Activated effector memory CD4-positive, alpha-beta T cell treated with anti-CD3 and anti-CD28 coated beads, Interleukin-2, amount 50 U/mL, for 16 hours (primary cell): ENCODE measurements around the gene ITPR2.
"Not testable (repeated sequence)": the region's sequence is repeated elsewhere in the genome, so short reads cannot be mapped to it uniquely, and the experiment has no call there.

Experiments used
- DNase-seq: peaks from one replicate; pipeline ENCODE4 v3.0.0-alpha.2; 2020

The ITPR2 gene

DNA sequence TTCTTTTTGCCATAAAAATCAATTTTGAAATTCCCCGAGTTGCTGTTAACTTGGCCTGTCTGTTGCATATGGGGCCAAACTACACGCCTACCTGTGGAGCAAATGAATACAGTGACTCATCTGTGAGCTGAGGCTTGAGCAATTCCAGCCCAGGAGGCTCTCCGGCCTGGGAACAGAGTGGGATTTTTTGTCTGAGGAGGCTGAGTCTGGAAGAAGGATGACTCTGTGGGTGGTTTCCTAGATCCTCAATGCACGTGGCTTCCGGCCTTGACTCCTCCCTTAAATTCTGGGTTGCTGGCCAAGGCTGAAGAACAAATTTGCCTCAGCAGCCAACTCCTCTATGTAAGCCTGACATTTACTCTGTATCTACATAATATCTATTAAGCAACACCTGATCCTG lies 513.5 kb downstream of the ITPR2 start:
- no peak for DNase-seq

DNA sequence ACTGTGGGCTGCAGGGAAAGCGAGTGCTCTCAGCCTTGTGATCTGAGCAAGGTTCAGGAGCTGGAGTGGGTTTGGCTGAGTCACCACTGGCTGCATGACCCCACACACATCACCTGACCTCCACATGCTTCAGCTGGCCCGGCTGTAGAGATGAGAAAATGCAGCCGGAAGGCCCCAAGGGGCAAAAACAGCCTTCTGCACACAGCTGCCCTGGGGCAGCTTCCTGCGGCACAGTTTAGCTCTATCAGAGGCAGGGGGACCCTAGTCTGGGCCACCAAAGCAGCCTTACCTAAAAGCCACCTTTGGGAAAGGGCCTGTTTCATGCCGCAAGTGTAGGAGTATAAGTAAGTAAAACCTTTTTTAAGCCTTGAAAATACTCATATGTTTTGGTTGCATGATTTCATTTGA lies 514.3 kb downstream of the ITPR2 start:
- DNase-seq = no peak

DNA sequence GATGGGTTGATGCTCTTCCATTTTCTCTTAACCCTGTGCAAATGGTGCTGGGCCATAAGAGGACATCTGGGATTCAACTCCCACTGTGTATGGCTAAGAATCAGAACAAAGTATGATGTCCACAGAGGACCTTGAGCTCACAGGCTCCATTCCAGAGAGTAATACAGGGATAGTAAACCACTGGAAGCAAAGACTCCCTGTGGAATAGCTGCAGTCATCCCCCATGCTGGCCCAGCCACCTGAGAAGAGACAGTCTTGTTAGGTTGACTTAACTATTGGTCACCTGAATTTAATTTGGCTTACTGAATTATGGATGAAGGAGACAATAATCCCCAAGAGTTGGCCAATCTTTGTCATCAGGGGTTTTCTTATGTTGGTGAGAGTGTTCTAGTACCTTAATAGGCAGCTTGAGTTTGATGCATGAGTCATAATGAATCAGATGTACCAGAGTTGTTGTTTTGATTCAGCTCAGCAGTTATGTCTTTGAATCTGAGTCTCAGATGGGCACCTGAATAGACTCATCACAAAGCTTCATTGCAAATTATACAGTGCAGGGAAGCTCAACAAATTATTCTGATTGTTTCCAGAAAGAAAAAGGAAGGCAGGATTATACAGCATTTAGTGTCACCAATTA lies 514.9 kb downstream of the ITPR2 start:
- DNase-seq = no peak

DNA sequence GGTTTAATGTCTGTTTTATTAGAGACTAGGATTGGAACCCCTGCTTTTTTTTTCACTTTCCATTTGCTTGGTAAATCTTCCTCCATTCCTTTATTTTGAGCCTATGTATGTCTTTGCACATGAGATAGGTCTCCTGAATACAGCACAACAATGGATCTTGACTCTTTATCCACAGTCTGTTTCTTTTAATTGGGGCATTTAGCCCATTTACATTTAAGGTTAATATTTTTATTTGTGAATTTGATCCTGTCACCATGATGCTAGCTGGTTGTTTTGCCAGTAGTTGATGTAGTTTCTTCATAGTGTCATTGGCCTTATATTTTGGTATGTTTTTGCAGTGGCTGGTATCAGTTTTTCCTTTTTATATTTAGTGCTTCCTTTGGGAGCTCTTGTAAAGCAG lies 518.9 kb downstream of the ITPR2 start:
- not testable (repeated sequence) for DNase-seq

DNA sequence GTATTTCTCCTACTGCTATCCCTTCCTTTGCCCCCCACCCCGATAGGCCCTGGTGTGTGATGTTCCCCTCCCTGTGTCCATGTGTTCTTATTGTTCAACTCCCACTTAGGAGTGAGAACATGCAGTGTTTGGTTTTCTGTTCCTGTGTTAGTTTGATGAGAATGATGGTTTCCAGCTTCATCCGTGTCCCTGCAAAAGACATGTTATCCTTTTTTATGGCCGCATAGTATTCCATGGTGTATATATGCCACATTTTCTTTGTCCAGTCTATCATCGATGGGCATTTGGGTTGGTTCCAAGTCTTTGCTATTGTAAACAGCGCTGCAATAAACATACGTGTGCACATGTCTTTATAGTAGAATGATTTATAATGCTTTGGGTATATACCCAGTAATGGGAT lies 522.5 kb downstream of the ITPR2 start:
- DNase-seq = not testable (repeated sequence)

DNA sequence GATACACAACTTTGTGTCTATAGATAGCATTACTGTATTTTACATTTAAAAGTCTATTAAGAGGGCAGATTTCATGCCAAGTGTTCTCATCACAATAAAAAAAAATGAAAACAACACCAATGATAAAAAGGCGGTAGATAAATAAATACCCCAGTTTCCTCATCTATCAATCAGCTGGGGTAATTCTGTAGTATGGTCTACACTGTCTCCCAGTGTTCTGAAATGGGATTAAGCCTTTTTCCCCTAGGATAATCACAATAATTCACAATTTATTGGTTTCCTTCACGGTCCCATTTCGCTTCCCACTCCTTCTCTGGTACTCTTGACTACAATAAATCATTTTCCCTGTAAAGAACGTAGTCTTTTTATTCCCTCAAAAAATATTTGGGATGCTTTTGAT lies 523.4 kb downstream of the ITPR2 start:
- DNase-seq = no peak

DNA sequence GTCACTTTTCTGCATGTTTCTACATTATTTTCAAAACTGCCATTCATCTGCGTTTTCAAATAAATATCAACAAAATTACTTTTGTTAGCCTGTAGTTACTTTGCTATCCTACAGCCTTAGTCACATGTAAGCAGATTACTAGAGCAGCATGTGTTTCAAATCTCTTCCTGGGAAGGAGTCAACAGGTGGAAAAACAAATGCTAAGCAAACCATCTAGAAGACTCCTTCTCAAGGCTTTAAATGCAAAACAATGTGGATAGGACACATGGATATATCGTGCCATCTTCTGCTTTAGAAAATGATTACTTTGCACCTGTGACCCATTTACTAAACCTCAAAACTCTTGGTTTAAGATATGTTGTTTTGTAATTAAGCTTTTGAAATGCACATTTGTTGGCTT lies 528.7 kb downstream of the ITPR2 start:
- DNase-seq = no peak

DNA sequence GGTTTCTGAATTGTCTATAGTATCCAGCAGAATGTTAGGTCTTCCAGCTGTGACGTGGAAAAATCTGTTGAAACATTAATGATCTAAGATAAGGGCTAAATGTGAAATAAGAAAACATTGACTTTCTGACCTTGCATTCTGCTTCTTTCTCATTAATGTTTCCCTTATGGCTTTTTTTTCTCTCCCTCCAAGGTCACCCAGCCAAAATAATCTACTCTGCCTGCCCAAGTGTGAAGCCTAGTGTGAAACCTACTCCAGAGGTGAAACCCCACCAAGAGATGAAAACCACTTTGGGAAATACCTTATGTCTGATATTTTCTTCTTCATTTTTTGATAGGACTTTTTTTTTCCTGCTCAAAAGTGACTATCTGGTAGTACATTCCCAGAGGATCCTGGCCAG lies 529.6 kb downstream of the ITPR2 start:
- DNase-seq = no peak

DNA sequence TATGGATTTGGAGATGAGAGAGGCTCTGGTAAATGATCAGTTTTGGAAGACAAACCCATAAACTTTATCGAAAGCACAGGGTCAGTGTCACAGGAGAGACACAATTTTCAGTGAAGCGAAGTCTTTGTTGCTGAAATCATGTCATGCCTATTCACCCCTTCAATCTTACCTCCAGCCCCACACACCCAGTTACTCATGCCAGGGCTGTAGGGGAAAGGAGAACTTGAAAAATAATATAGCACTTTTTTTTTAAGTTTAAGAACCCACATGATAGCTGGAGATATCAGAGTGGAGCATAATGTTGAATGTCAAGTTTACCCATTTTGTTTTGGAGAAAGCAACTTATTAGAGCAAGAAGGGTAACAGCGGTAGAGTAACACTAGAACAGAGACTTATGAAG lies 530.2 kb downstream of the ITPR2 start:
- DNase-seq = no peak

DNA sequence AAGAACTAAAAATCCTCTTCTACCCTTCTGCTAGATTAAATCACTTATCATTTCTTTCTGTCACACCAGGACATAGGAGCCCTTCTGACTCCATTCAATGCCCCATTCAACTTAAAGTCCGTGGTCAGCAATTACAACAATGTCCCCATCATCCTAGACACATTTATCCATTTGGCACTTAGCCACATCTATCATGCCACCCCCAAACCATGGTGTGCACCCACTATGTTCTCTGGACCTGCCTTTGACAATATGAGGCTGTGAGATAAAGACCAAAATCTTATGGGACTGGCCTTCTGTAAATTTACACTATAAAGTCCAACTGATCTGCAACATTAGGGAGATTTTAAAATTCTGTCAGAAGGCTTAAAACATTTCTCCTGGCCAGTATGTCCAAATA lies 533.2 kb downstream of the ITPR2 start:
- no peak for DNase-seq

DNA sequence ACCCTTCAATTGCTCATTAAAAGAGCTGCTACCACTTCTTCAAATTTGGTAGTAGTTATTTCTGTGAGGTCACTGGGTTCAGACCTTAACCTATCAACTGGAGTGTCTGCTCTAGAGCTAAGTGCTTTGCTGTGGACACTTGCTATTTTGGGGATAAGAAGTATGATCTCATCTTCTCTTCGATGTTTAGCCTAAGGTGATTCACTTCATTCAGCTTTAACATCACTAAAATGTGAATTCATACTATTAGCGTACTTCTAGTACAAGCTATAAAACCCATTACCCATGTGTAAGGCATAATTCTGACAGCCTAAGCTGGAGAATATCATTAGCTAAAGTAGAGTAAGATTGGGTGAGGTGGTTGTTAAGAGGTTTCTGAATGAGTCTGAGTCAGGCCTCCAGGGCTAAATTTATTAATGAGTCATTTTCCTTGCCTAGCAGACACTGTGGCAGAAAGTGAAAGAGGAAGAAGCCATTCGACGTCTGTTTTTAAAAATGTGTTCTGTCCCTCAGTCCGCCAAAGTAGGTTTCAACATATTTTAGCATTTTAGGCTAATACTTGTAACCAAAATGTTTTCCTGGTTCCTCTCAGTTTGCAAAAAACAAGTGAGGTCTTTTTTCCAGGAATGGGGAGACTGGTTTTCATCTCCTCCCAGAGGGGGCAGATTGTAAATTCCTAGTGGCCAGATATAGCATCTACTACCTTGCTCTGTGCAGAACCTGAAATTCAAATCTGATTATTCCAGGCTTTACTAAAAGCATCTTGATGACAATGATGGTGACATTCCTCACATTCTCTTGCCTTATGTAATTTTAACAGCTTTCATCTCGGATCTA lies 534.0 kb downstream of the ITPR2 start:
- DNase-seq = no peak

DNA sequence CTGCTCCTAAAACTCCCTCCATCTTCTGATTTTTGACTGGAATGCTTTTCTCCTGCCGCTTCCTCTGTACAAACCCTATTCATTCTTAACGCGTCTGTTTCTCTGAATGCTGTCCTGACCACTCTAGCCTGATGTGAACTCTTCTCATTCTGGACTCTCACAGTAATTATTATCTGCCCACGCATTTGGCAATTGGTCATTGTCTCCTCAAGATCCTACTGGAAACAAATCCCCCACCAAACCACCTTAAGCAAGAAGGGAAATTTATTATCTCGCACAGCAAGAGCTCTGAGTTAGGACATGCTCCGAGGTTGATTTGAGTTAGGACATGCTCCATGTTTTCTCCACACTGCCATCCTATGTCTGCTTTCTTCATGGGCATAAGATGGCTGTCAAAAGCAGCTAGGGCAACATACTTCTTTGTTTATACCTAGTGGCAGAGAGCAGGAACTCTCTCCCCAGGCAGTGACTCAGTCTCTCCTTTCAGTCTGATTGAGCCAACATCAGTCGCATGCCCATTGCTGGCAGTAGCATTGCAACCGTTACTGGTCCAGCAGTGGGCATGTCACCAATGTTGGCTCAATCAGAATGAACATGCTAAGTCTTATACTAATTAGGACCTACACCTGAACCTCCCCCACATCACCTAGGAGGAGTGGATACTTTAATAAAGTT lies 535.5 kb downstream of the ITPR2 start:
- no peak for DNase-seq

DNA sequence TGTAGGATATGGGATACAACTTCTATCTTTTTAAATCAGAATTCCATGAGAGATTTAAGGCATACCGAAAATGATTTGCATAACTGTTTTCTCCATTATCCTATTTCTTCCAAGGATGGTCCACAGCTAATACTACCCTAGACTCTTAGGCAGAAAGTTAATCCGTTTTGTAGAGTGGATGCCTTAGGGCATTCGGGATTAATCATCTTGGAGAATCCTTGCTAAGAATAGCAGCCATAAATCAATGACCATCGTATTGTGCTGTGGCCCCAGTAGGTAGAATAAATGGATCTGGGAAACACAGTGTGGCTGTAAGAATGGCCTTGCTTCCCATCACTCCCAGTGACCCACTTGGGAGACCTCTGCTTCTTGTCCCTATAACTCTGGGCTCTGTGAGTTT lies 538.0 kb downstream of the ITPR2 start:
- no peak for DNase-seq

DNA sequence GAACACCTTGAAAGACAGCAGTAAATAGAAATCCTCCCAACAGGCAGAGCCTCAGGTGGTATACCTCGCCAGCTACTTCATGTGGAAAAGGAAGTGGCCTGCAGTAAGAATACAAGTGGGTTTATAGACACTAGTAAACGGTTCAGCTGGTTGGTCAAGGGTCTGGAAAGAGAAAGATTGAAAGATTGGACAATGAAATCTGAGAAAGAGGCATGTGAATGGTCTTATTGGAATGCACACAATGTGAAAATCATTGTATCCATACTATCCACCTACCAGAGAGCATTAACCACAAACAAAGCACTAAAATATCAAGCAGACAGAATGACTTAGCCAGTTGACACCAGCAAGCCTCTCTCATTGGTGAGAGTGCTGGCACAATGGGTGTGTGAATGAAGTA lies 539.4 kb downstream of the ITPR2 start:
- no peak for DNase-seq

DNA sequence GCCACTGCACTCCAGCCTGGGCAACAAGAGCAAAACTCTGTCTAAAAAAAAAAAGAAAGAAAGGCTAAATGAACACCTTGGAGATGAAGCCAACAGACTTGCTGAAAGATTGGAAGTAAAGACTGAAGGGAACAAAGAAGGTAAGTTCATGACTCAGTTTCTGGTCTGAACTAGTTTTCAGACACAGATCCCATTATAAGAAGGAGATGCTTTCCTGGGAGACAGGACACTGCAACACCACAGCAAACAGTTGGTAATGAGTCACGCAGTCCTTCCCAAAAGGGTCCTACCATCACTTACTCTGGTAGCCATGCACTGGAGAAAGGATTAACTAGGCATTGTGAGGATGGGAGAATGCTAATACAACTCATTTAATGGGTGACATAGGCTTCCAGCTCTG lies 540.4 kb downstream of the ITPR2 start:
- no peak for DNase-seq

DNA sequence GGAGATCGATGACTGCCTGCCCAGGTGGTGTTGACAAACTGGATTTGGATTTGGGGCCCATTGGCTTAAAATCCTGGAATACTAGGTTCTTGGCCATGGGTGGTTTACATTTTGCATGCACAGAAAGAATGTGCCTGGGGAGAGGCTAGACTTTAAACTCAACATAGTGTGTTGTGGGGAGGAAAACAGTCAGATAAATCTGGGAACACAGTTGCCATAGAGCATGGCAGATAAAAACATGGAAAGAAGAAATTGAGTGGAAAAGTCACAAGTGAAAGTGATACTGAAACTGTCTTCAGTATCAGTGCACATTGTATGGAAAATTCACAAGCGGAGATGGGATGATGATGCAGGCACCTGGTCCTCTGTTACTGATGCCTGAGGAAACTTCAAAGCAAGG lies 542.4 kb downstream of the ITPR2 start:
- DNase-seq = no peak

DNA sequence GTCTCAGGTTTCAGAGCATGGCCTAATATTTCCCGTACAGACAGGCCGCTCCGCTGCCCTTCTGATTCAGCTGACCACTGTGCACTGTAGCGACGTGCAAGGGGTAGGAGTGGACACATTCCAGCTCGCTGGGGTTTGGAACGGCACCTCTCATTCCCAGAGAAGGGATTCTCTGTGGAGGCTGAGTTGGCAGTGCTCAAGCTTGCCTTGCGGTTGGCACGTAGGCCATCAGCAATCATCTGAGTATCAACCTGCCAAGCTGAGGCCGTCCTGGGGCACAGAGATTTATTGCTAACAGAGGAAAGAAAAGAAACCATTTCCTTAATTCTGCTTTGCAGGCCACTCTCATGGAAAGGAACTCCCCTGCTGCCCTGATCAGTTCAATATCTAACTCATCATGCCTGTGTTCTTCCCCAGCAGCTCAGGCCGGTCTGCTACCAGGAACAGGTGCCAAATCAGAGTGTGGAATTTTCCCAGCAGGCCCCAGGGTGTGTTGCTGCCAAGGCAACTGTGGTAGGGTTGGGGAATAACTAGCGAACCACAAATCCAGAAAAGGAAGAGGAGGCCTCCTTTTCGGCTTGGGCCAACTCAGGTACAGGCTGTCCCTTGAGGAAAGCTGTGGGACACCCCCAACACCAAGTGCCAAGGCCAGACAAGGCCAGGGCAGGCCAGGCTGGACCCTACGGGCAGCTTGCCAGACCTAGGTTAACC lies 545.2 kb downstream of the ITPR2 start:
- no peak for DNase-seq
